HG03039 (cell line): Measurements from ENCODE around the gene NKAIN2.

ENCODE experiments used
- ATAC-seq: cut with Tn5 transposase; IDR thresholded peaks from one replicate; pipeline ENCODE4 v1.9.1; 2021; ENCODE audit warnings: mild to moderate bottlenecking, moderate library complexity; ENCODE audit not compliant: unreplicated experiment

Gene NKAIN2

DNA sequence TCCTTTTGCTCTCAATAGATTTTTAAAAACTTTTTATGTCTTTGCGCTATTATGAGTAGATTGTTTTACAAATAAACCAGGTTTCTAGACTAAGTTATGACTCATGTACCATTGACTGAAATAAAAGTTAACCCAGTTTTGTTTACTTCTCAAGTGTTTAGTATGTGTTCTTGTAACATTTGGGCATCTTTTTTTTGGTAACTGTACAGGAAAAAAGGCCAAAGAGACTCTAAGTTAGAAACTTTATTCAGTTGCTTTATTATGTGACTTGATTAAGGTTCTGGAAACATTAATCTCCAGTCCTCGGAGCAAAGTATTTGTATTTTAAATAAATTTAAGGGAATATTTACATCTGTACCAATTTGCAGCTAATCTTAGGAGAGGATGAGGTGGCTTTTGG, 2.9 kb downstream of the NKAIN2 start:
- no peak for ATAC-seq

DNA sequence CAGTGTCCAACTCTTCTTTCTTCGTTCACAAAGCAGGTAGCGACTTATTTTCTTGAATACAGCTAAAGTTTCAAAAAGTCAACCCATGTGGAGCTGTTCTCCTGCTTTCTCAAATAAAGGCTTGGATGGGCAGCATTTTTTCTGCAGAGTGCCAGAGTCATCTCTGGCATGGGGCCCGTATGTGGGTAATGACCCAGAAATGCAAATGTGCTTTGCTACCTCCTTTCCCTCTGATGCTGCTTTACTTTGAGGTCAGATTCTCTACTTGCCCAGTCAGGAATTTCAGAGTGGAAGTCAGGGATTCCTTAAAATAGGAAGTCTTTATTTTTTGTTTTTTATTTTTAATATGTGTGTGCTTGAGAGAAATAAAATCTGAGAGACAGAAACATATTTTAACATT, 4.9 kb downstream of the NKAIN2 start:
- ATAC-seq = no peak

DNA sequence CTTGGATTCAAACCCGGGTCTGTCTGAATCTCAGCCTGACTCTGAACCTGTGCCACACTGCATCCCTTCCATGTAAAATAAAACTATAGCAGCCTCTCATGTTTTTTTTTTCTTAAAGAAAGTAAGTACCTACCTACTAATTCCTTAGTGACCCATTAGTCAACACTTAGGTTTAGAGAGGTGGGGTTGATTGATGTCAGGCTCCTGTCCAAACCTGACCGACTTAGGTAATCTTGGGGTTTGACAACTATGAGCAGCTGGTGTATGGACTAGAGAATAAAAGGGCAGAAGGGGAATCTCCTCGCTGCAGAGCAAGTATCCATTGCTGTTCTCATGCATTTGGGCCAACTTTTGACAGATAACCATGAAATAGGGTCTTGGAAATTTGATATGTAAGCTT, 6.5 kb downstream of the NKAIN2 start:
- ATAC-seq = no peak

DNA sequence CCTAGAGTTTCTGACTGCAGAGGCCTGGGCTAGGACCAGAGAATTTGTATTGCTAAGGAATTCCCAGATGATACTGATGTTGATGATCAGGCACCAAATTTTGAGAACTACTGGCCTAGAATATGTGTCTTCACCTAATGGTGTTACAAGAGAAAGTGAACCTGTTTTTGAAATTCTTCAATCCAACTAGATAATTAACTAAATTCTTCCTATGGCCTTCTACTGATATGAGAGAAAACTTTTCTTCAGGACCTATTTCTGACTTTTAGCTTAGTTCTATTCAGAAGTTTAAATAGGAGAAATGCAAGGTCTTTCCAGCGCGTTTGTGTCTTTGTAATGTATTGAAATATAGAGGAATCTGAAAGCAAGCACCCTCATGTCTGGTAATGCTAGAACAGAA, 7.3 kb downstream of the NKAIN2 start:
- ATAC-seq = no peak

DNA sequence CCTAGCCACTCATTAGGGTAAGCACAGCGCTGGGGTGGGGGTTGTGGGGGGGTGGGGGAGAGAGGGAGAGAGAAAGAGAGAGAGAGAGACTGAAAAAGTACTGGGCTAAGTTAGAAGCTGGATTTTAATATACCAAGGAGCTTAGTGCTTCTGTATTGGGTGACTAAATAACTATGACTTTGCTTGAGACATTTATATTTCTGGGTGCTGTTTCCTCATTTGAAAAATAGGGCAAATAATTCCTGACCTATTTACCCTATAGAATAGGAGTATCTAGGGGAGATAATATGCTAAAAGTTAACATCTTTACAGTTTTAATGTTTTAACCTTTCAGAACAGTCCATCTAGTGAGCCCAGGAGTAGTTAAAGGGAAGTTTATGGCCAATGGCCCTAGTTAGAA, 7.7 kb downstream of the NKAIN2 start:
- ATAC-seq = no peak

DNA sequence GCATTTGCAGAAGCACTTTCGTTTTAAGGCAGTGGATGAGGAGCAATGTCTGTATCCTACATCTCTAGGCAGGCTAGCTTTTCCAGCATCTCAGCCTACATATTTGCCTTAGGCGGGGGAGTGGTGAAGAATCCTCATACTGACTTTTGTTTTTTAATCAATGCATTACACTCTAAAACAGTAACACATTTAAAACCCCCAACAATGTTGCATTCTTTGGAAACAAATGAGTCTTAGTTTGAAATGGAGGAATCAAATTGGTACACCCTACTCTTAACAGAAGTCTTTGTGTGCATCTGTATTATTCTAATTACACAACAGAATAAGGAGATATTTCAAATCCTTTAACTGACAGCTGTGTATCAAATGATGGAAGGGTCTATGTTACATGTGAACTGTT, 9.0 kb downstream of the NKAIN2 start:
- no peak for ATAC-seq

DNA sequence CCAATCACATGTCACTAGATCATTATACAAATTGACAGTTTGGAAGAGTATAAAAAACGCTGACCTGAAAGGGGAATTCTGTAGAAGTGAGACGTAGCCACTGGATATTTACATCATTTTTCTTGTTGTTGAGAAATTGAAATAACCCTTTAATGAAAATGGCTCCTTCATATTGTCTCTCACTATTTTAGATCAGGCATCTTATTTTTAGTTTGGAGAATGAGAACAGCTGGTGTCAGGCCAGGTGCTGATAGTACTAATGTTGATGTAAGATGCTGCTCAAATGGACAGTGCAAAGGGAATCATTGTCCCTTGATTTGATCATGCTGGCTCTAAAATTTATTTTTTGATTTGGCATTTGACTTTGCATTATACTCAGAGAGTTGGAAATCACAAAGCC, 17.4 kb downstream of the NKAIN2 start:
- no peak for ATAC-seq

DNA sequence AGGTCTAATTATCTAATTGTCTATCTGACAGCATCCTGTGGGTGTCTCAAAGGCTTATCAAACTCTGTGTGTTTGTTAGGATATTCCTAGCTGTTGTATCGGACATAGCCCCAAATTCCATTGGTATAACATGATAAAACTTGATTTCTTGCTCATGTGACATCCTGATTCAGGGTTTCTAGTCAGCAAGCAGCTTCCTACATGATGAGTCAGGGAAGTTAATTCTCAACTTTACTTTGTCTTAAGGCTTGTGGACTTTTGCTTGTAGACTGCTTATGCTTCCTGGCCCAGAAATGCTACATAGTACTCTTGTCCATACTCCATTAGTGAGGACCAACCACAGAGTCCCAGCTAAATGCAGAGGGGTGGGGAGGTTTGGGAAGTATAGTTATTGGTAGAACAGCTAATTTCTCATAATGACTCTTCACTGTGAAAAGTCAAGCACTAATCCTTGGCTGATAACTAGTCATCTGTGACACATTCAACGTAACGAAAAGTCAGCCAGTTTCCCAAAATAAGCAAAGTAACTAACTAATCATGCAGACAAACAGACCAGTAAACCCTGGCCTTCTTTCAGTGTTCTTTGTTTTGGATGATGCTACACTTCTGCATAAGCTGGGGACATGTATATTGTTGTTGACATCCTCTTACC, 25.8 kb downstream of the NKAIN2 start:
- no peak for ATAC-seq

DNA sequence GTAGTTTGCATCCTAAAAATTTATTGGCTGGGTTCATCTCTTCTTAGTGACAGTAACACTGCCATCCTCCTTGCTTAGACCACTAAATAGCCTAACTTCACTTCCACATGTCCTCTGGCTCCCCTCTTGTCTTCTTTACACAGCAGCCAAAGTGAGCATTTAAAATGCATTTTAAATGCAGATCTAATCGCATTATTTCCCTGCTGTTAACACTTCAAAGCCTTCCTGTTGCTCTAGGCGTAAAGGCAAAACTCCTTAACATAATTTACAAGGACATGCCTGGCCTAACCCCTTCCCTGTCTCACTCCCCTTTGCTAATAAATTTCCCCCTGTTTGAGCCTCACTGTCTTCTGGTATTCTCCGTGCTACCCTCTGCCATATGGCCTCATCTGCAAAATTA, 26.5 kb downstream of the NKAIN2 start:
- no peak for ATAC-seq

DNA sequence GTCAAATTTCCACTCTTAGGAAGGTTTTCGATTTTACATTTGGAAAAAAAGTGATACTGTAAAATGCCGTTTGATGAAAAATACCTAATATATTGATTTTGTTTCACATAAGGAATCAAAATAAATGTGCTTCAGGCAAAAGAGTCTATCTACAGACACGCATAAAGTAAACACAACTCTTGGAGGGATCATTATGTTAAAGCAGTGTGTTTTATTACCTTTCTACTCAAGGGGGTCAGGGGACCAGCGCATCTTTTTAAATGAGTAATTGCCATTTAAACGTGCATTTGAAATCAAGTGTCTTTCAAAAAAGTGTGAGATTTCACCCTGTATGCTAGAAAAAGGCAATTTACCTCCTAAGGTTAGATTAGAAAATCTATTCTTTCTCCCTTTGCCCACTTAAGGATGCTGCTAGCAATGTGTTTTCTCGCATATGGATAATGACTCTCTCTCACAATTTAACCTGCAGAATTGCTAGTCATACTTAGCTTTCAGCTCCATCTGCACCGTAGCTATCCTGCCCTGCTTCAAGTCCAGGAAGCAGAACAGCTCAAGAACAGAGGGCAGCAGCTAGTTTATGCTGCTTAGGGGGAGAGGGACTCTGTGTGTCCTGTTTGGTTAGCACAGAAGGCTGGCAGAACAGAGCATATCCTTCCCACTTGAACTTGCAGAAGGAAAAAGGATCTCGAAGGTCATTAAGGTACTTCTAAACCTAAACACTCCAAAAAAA, 35.0 kb downstream of the NKAIN2 start:
- ATAC-seq = no peak

DNA sequence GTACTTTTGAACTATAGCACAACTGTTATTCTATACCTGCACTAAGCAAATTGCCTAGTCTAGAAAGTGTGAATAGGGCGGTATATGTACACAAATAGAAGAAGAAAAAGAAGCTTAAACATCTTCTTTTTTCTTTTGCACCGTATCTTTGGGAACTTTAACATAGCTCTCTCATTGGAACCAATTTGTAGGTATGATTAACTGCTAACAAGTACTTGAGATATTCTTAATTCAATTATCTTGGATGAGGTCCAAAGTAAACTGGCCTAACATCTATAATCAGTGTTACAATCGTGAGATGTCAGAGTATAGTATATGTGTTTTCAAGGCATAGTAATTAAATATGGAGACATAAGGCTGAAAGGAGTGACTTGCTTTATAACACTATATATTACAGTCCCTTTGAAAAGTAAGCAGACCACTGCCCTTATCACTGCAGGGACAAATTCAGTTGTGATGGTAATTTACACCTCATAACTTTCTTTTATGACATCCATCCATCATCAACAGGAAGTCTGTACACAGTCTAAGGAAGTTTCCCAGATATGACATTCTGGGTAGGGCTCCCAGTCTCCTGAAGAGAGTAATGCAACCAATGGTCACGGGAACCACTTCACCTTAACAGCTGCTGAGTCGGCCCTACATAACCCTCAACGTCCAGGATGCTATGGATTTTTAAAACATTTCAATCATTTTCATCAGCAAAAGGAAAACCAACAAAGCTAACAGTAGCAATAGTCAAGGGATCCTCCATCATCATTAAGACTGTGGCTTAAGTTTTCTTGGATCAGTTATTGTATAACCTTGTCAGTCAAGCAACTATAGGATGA, 37.6 kb downstream of the NKAIN2 start:
- no peak for ATAC-seq

DNA sequence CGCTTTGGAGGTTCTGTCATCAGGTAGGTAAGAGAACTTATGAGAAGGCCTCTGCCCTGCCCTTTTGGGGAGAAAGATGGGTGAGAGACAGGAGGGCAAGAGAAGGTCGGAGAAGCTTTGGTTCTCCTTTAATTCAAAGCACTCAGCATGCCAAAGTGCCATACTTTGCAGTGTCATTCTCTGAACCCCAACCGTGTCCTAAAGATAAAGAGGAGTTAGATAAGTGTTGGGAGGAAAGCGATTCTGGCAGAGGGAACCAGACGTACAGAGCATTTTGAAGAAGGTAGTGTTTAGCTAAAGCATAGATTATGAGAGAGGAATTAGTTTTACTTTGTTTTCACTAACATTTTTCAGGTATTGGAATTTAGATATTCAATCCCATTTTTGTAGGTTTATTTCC, 40.3 kb downstream of the NKAIN2 start:
- no peak for ATAC-seq

DNA sequence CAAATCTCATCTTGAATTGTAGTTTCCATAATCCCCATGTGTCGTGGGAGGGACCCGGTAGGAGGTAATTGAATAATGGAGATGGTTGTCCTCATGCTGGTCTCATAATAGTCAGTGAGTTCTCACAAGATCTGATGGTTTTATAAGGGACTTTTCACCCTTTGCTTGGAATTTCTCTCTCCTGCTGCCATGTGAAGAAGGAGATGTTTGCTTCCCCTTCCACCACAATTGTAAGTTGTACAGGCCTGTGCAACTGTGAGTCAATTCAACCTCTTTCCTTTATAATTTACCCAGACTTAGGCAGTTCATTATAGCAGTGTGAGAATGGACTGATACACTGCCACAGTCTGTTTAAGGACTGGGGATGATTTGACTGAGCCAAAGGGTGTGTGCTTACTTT, 44.7 kb downstream of the NKAIN2 start:
- no peak for ATAC-seq

DNA sequence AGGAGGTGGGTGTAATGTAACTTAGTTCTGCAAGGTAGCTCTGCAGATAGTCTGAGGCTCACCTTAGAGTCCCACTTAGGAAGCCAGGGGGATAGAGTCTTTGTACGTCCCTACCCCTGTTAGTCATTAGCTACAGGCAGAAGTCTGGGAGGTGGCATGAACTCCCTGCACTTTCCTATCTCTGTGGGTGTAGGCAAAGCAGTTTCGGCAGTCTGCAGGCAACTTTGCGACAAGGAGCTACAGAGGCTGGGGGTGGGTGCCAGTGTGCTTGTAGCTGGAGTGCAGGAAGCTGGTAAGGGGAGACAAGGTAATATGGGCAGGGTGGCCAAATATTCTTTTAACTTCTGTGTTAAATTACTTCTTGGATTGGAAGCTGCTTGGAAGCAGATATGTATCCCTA, 45.7 kb downstream of the NKAIN2 start:
- ATAC-seq = no peak

DNA sequence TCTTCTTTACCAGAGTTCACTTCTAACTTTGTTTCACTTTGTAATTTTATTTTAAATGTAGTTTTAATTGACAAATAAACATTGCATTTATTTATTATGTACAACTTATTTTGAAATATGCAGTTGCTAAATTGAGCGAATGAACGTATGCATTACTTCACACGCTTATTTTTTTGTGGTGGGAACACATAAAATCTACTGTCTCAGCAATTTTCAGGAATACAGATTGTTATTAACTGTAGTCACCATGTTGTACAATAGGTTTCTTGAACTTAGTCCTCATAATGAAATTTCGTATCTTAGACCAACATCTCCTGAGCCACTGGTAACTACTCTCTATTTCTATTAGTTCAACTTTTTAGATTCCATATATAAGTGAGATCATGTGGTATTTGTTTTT, 46.9 kb downstream of the NKAIN2 start:
- no peak for ATAC-seq

DNA sequence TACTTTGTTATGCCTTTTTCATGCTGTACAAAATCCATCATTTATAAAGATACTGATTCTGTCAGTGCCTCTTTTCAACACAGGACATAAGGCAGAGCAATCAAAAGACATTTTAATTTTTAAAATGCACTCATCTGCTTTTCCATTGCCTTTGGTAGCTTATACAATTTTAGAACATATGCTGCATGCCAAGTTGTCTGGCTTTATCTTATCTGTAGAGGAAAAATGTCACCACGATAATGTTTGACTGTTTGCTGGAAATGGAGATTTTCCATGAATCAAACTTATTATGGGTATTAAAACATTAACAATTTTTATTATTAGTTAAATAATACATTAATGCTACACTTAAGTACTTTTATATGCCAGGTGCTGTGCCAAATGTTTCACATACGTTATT, 50.5 kb downstream of the NKAIN2 start:
- no peak for ATAC-seq

DNA sequence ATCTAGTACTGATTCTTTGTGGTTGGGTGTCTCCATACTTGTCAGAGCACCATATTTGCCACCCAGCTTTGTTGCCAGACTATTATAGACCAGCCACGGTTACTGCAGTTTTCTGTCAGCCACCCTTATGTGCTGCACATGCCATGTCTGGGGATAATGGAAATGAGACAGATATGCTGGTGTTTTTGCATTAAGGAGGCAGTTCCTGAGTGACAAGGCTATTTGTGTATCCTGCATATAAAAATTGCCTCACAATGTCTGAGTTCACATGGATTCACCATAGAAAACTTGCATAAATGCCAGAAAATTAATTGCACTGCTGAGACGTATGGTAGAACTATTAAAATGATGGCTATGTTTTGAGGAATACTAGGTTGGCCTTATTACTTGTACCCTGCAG, 51.8 kb downstream of the NKAIN2 start:
- ATAC-seq = no peak

DNA sequence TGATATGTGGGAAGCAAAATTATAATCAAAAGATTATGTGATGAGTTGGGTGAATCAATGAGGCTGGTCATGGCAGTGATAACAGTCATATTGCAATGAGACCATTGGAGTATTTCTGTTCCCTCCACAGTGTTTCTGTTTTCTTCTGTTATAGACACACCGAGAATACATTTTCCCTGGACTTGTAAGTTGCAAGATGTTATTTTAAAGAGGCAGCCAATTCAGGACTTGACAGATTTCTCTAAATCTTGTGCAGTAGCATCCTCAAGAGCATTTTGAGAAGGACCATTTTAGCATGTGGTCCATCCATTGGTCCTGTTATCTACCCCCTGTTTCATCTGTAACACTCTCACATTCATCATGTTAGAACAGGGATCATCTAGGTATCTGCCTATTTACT, 55.6 kb downstream of the NKAIN2 start:
- ATAC-seq = no peak

DNA sequence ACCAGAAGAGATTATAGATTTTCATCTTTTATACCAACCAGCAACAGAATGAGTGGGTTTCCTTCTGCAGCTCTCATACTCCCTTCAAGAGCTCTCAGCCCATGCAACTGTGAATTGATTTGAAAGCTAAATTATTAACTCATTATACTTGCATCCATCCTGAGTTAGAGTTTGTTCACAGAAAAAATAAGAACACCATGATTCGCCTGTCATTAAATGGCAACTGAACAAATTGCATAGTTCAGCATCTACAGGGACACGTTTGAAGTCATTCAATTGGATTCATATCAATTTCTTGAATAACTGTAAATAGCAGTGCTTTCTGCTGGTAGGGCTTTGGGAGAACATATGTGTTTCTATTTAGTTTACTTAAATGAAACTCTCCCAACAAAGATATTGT, 65.7 kb downstream of the NKAIN2 start:
- ATAC-seq = no peak

DNA sequence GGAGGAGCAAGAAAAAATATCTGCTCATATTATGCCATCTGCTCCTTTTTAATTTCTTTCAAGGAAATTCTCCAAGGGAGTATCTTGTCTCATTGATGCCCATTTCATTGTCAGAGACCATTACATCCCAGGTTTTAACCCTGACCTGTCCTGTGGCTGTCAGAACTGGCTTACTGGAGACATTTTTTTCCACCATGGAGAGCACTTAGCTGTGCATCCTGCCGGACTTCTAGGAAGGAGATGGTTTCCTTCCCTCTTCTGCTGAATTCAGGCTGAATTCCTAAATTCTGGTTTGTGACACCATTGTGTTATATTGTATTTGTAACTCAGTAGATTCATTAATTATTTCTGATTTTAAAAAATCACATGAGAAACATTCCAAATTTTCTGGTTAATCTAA, 70.3 kb downstream of the NKAIN2 start:
- ATAC-seq = no peak

DNA sequence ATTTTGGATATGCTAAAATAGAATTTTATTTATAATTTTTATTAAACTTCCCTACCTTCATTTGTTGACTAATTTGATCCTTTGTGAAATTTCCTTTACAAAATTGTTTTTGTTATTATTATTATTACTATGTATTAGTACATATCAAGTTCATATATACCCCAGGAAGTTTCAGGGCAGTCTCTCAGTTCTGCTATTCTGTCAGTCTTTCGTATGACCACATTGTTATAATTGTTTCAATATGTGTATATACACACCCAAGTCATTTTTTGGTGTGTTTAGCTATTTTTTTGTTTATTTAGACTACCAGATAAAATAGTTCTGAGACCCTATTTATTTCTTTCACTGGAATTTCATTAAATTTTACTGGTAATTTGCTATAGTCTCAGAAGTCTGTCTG, 72.1 kb downstream of the NKAIN2 start:
- no peak for ATAC-seq

DNA sequence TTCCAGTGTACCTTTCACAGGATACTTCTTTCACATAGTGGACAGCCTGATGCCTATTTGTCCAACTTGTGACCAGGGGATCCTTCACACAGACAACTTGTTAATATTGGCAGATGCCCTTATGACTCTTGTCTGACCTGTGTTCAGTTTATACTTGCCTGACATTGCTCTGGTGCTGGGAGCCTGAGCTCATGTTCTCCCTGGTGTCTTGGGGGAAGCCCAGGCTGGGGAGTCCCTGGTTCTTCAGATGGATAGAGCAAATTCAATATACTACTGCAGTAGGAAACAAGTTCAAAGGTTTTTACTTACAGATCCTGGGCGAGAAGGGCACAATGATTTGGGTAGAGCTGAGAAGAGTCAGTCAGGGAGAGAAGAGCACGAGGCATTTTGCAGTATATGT, 76.1 kb downstream of the NKAIN2 start:
- peak; percentile 65 for ATAC-seq
